Fibroblast of lung (primary cell): ENCODE results near the gene DOP1B. TPM values are rescaled to one million over a fixed set of nuclear protein-coding genes. Genes with fewer than 3 reads are reported as not detected.

Source experiments
- DNase-seq, 2 donors: peaks; one replicate each; pipeline versions ENCODE4 v3.0.0 to v3.0.0-alpha.2; 2010; ENCODE audit warnings: low read depth in 2 of 2
- H2AFZ ChIP-seq: 2 replicates; pipeline ENCODE4 v1.5.1; 2012; ENCODE audit warnings: low read length, control low read depth, inconsistent platforms
- H3K27ac ChIP-seq: 2 replicates; pipeline ENCODE4 v1.5.1; 2011; ENCODE audit warnings: low read length, control low read depth; ENCODE audit not compliant: insufficient read depth
- H3K27me3 ChIP-seq: 2 replicates; pipeline ENCODE4 v1.5.1; 2011; ENCODE audit warnings: mild to moderate bottlenecking, low read length; ENCODE audit not compliant: control insufficient read depth, insufficient read depth
- H3K36me3 ChIP-seq: 2 replicates; pipeline ENCODE4 v1.5.1; 2011; ENCODE audit warnings: low read length; ENCODE audit not compliant: control insufficient read depth, insufficient read depth
- H3K4me1 ChIP-seq: 2 replicates; pipeline ENCODE4 v1.5.1; 2011; ENCODE audit warnings: low read length; ENCODE audit not compliant: control insufficient read depth, insufficient read depth; ENCODE audit errors: extremely low read depth
- H3K4me2 ChIP-seq: 2 replicates; pipeline ENCODE4 v1.5.1; 2011; ENCODE audit warnings: low read length, control low read depth; ENCODE audit not compliant: insufficient read depth; ENCODE audit errors: extremely low read depth
- H3K4me3 ChIP-seq, 4 experiments: fragments of 200-600 bp in 1 of 4; sonication (generic) in 1 of 4; replicated peaks in 1 of 4; 2 replicates each; pipeline ENCODE4 v1.5.1; 2011 to 2016; ENCODE audit warnings: low read length in 4 of 4, low read depth in 3 of 4, mild to moderate bottlenecking in 3 of 4, control low read depth in 2 of 4, inconsistent platforms in 1 of 4, mixed read lengths in 1 of 4; ENCODE audit not compliant: insufficient read depth in 1 of 4; ENCODE audit errors: control extremely low read depth in 1 of 4
- H3K79me2 ChIP-seq: 2 replicates; pipeline ENCODE4 v1.5.1; 2012; ENCODE audit warnings: mild to moderate bottlenecking, low read length, inconsistent platforms; ENCODE audit not compliant: control insufficient read depth, insufficient read depth
- H3K9ac ChIP-seq: 2 replicates; pipeline ENCODE4 v1.5.1; 2011; ENCODE audit warnings: mild to moderate bottlenecking, low read length, control low read depth; ENCODE audit not compliant: insufficient read depth
- H3K9me3 ChIP-seq: 2 replicates; pipeline ENCODE4 v1.5.1; 2012; ENCODE audit warnings: low read depth, low read length; ENCODE audit not compliant: control insufficient read depth, insufficient read depth
- H4K20me1 ChIP-seq: 2 replicates; pipeline ENCODE4 v1.5.1; 2011; ENCODE audit warnings: low read length; ENCODE audit not compliant: control insufficient read depth, insufficient read depth; ENCODE audit errors: extremely low read depth
- CTCF ChIP-seq, 2 donors: IDR thresholded peaks in 1 of 2; conservative IDR thresholded peaks in 1 of 2; 1 replicate in 1 of 2; 2 replicates in 1 of 2; pipeline ENCODE4 v1.5.1; 2011 to 2012; ENCODE audit warnings: low read length in 2 of 2, control low read depth in 1 of 2, inconsistent platforms in 1 of 2, low read depth in 1 of 2, mild to moderate bottlenecking in 1 of 2
- EZH2 ChIP-seq: IDR thresholded peaks from 2 replicates; pipeline ENCODE4 v1.5.1; 2012; ENCODE audit warnings: low read length, control low read depth, mild to moderate bottlenecking; ENCODE audit errors: missing control alignments
- polyA plus RNA-seq, 2 donors: library from polyadenylated mRNA; depleted of rRNA in 1 of 2; stranded (reverse) in 1 of 2; unstranded in 1 of 2; fragments of >200 nt; gene quantifications; 2 replicates each; pipeline ENCODE4 v1.2.1, GENCODE V29; 2011 to 2012; ENCODE audit warnings: missing spikeins in 1 of 2
- total RNA-seq: library from RNA; depleted of rRNA; stranded (reverse); fragments of >200 nt; gene quantifications from 2 replicates; pipeline ENCODE4 v1.2.1, GENCODE V29; 2014

Gene DOP1B
- total and polyA plus RNA-seq, 2 donors (not counting 1 experiment from before 2014, with no cell fraction given) = 6.1 to 18.3 TPM

DNA sequence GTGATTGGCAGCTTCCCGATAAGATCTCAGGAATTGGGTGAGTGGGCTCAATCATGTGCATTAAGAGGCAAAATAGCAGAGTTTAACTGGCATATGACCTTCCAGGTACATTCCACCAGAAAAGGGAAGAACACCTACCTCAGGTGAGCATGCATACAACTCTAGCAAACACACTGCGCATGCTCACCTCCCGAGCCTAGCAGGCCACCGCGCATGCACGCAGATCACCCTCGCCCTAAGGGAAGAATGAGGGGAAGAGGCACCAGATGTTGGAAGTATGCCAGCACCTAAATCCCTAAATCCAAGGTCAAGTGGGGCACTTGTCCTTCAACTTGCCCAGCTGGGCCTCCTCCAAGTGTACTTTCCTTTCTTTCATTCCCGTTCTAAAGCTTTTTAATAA lies 45.4 kb upstream of the DOP1B start:
- no peaks in the 10 kb centered on the region for H3K79me2 ChIP-seq
- H3K9ac ChIP-seq = no peak overlapping the region
- no peak overlapping the region for H3K27ac ChIP-seq
- H3K4me1 ChIP-seq = peaks cover 8% of the 10 kb centered on the region
- H4K20me1 ChIP-seq = no peaks in the 10 kb centered on the region
- H3K9me3 ChIP-seq = no peaks in the 10 kb centered on the region
- H3K4me2 ChIP-seq = no peak overlapping the region
- no peak overlapping the region for H3K4me3 ChIP-seq
- TF ChIP-seq EZH2 (no peak), CTCF (conservative IDR thresholded peaks at IDR 0.05 in 1 of 2, IDR thresholded peaks at IDR 0.05 in 1 of 2; ENCODE audit: low read depth in 1 of 2, low read length in 2 of 2) (no peak)
- no peak for DNase-seq
- H2AFZ ChIP-seq = no peak overlapping the region
- no peaks in the 10 kb centered on the region for H3K36me3 ChIP-seq
- H3K27me3 ChIP-seq = no peaks in the 10 kb centered on the region

DNA sequence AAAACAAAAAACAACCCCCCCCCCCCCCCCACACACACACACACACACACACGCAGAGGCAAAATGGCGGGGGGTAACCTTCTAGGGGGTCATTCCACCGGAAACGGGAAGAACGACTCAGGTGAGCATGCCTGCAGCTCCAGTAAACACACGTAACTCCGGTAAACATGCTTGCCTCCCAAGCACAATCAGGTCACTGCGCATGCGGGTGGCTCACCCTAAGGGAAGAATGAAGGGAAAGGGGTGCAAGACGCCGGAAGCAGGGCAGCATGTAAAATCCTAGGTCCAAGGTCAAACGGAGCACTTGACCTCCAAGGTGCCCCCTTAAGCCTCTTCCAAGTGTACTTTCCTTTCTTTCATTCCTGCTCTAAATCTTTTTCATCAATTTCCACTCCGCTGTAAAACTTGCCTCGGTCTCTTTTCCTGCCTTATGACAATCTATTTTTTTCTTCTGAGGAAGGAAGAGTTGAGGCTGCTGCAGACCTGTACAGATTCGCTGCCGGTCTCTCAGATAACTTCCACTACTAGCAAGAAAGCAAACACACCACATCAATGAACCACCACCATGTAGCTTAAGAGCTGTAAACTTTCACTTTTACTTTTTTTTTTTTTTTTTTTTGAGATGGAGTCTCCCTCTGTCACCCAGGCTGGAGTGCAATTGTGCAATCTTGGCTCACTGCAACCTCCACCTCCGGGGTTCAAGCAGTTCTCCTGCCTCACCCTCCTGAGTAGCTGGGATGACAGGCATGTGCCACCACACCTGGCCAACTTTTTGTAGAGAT lies 42.8 kb upstream of the DOP1B start:
- Histone ChIP-seq H3K9me3 (no peaks in the 10 kb centered on the region), H3K36me3 (no peaks in the 10 kb centered on the region), H2AFZ (peak overlapping the region; percentile 36), H3K4me2 (peak overlapping the region; percentile 33), H3K4me1 (peaks cover 8% of the 10 kb centered on the region), H3K4me3 (no peak overlapping the region), H3K9ac (no peak overlapping the region), H3K27ac (peak overlapping the region; percentile 66), H3K79me2 (no peaks in the 10 kb centered on the region), H4K20me1 (no peaks in the 10 kb centered on the region), H3K27me3 (no peaks in the 10 kb centered on the region)
- TF ChIP-seq EZH2 (no peak), CTCF (conservative IDR thresholded peaks at IDR 0.05 in 1 of 2, IDR thresholded peaks at IDR 0.05 in 1 of 2; ENCODE audit: low read depth in 1 of 2, low read length in 2 of 2) (no peak)
- DNase-seq = no peak

- Histone ChIP-seq H3K27ac (no peak overlapping the region), H3K9me3 (no peaks in the 10 kb centered on the region), H2AFZ (no peak overlapping the region), H3K4me1 (peaks cover 8% of the 10 kb centered on the region), H3K27me3 (no peaks in the 10 kb centered on the region), H3K9ac (no peak overlapping the region), H3K79me2 (no peaks in the 10 kb centered on the region), H3K36me3 (no peaks in the 10 kb centered on the region), H3K4me3 (no peak overlapping the region), H4K20me1 (no peaks in the 10 kb centered on the region), H3K4me2 (no peak overlapping the region)
- DNase-seq = no peak
- TF ChIP-seq EZH2 (no peak), CTCF (conservative IDR thresholded peaks at IDR 0.05 in 1 of 2, IDR thresholded peaks at IDR 0.05 in 1 of 2; ENCODE audit: low read depth in 1 of 2, low read length in 2 of 2) (no peak)
These were observed 41.4 kb upstream of the DOP1B start for GRCh38 chr21:36115138-36115730.
